GM21367 (cell line): ENCODE results near the gene TUBB3.
"Not testable (repeated sequence)": the region's sequence is repeated elsewhere in the genome, so short reads cannot be mapped to it uniquely, and the experiment has no call there.

Experiments used
- ATAC-seq: cut with Tn5 transposase; IDR thresholded peaks from one replicate; pipeline ENCODE4 v1.9.1; 2021; ENCODE audit not compliant: unreplicated experiment

TUBB3 gene

GRCh38 chr16:89900885-89901284, 22.3 kb upstream of the TUBB3 start:
- no peak for ATAC-seq

GRCh38 chr16:89902980-89903379, 20.2 kb upstream of the TUBB3 start:
- ATAC-seq: no peak

GRCh38 chr16:89903908-89904515, 19.1 kb upstream of the TUBB3 start:
- ATAC-seq: no peak

GRCh38 chr16:89904606-89905510, 18.3 kb upstream of the TUBB3 start:
- ATAC-seq: no peak

- ATAC-seq: no peak
These were observed 17.5 kb upstream of the TUBB3 start for GRCh38 chr16:89905511-89906139.

GRCh38 chr16:89906140-89907025, 16.8 kb upstream of the TUBB3 start:
- no peak for ATAC-seq

- no peak for ATAC-seq
These were observed 15.9 kb upstream of the TUBB3 start for GRCh38 chr16:89907055-89907814.

GRCh38 chr16:89908236-89908635, 14.9 kb upstream of the TUBB3 start:
- ATAC-seq: no peak

GRCh38 chr16:89909777-89910716, 13.1 kb upstream of the TUBB3 start:
- ATAC-seq: no peak

- ATAC-seq: no peak
These were observed 12.3 kb upstream of the TUBB3 start for GRCh38 chr16:89910717-89911354.

GRCh38 chr16:89911375-89911774, 11.8 kb upstream of the TUBB3 start:
- no peak for ATAC-seq

- ATAC-seq: no peak
These were observed 11.0 kb upstream of the TUBB3 start for GRCh38 chr16:89912143-89912542.

GRCh38 chr16:89912627-89913026, 10.5 kb upstream of the TUBB3 start:
- no peak for ATAC-seq

- no peak for ATAC-seq
These were observed 9.4 kb upstream of the TUBB3 start for GRCh38 chr16:89913408-89914387.

GRCh38 chr16:89914642-89915285, 8.4 kb upstream of the TUBB3 start:
- not testable (repeated sequence) for ATAC-seq

GRCh38 chr16:89915303-89916232, 7.6 kb upstream of the TUBB3 start:
- ATAC-seq: no peak
